ENCODE results near the gene SYT7. TPM values are rescaled to one million over a fixed set of nuclear protein-coding genes. Genes with fewer than 3 reads are reported as not detected.

The SYT7 gene
- total and polyA plus RNA-seq, 3 donors from 2014 or later = 5.9 to 9.0 (median 8.7) TPM

GRCh38 chr11:61613870-61614269 is 33.0 kb upstream of the SYT7 start:
- WGBS, 2 donors = 70 to 74% methylated on average over 10 of the region's 10 CpGs
- no peaks in the 10 kb centered on the region for H3K36me3 ChIP-seq (ENCODE audit: low read depth, missing control alignments)
- H3K9me3 ChIP-seq = no peaks in the 10 kb centered on the region
- H3K4me3 ChIP-seq = no peak overlapping the region
- H3K4me1 ChIP-seq = no peaks in the 10 kb centered on the region
- H3K27ac ChIP-seq = no peak overlapping the region
- DNase-seq = no peak
- intact Hi-C loops (cut with DNase I; ENCODE audit: low total_unique reads) = no loop called here
- H3K27me3 ChIP-seq = no peaks in the 10 kb centered on the region
- TF ChIP-seq, protein P1, sequence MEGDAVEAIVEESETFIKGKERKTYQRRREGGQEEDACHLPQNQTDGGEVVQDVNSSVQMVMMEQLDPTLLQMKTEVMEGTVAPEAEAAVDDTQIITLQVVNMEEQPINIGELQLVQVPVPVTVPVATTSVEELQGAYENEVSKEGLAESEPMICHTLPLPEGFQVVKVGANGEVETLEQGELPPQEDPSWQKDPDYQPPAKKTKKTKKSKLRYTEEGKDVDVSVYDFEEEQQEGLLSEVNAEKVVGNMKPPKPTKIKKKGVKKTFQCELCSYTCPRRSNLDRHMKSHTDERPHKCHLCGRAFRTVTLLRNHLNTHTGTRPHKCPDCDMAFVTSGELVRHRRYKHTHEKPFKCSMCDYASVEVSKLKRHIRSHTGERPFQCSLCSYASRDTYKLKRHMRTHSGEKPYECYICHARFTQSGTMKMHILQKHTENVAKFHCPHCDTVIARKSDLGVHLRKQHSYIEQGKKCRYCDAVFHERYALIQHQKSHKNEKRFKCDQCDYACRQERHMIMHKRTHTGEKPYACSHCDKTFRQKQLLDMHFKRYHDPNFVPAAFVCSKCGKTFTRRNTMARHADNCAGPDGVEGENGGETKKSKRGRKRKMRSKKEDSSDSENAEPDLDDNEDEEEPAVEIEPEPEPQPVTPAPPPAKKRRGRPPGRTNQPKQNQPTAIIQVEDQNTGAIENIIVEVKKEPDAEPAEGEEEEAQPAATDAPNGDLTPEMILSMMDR (IDR thresholded peaks at IDR 0.05) = no peak
- no peak for TF ChIP-seq POLR2A (IDR thresholded peaks at IDR 0.05)

DNA sequence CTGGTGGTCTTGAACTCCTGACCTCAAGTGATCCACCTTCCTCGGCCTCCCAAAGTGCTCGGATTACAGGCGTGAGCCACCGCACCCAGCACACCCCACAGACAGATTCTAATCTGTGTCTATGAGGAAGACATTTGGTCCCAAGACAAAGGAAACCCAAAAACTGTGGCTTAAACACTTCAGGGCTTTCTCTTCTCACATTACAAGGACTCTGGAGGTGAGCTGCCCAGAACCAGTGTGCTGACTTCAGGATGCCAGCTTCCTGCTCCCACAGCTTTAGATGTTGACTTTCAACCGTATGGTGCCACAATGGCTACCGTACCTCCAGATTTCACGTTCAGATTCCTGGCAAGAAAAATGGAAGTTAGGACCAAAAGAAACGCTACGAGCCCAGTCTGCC is 32.2 kb upstream of the SYT7 start:
- DNase-seq = no peak
- H3K36me3 ChIP-seq (ENCODE audit: low read depth, missing control alignments) = no peaks in the 10 kb centered on the region
- intact Hi-C loops (cut with DNase I; ENCODE audit: low total_unique reads) = no loop called here
- H3K4me1 ChIP-seq = no peaks in the 10 kb centered on the region
- no peak overlapping the region for H3K27ac ChIP-seq
- no peak overlapping the region for H3K4me3 ChIP-seq
- no peaks in the 10 kb centered on the region for H3K9me3 ChIP-seq
- TF ChIP-seq POLR2A (IDR thresholded peaks at IDR 0.05) = no peak
- TF ChIP-seq, protein P1 (IDR thresholded peaks at IDR 0.05) = no peak
- H3K27me3 ChIP-seq = no peaks in the 10 kb centered on the region
- WGBS, 2 donors = 77 to 80% methylated on average over 9 of the region's 9 CpGs

DNA sequence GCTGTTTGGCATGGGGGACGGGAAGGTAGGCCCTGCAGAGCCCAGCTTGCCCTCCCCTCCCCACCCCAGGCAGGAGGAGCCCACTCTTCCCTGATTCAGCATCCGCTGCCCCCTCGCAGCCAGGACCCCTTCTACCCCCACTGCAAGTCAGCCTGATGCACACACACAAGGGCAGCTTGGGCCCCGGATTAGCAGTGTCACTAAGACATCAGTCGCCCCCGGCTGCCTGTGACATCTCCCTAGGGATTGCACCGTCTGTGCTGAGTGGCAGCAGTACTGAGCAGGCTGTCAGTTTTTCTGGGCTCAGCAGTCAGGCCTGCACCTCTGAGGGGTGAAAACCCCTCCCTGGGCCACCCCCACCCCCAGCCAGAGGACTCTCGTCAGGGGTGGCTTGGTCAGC is 30.4 kb upstream of the SYT7 start:
- no peak overlapping the region for H3K27ac ChIP-seq
- no peaks in the 10 kb centered on the region for H3K4me1 ChIP-seq
- intact Hi-C loops (cut with DNase I; ENCODE audit: low total_unique reads) = no loop called here
- H3K9me3 ChIP-seq = no peaks in the 10 kb centered on the region
- no peak for DNase-seq
- no peaks in the 10 kb centered on the region for H3K27me3 ChIP-seq
- WGBS, 2 donors = 95 to 100% methylated on average over 4 to 8 of the region's 8 CpGs
- TF ChIP-seq POLR2A (IDR thresholded peaks at IDR 0.05) = no peak
- TF ChIP-seq, protein P1 (IDR thresholded peaks at IDR 0.05) = no peak
- no peaks in the 10 kb centered on the region for H3K36me3 ChIP-seq (ENCODE audit: low read depth, missing control alignments)
- no peak overlapping the region for H3K4me3 ChIP-seq

DNA sequence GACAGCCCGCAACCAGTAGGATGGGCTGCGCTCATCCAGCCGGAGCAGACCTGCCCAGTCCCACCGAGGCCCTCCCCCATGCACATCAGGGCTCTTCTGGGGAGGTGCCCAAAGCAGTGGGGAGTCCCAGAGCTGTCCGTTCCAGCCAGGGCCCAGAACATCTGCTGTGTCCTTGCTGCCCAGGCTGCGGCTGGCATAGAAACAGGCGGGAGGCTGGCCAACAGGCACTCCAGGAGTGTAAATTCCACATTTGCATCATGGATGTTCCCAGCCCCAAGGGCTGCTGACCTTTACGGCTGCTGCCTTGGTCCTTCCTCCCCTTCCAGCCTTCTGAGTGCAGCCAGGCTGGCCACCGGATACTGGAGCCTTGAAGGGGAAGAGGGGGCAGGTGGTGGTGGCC is 30.0 kb upstream of the SYT7 start:
- H3K4me1 ChIP-seq = no peaks in the 10 kb centered on the region
- no peak for DNase-seq
- TF ChIP-seq, protein P1 (IDR thresholded peaks at IDR 0.05) = no peak
- TF ChIP-seq POLR2A (IDR thresholded peaks at IDR 0.05) = no peak
- no peaks in the 10 kb centered on the region for H3K27me3 ChIP-seq
- H3K27ac ChIP-seq = no peak overlapping the region
- intact Hi-C loops (cut with DNase I; ENCODE audit: low total_unique reads) = no loop called here
- H3K4me3 ChIP-seq = no peak overlapping the region
- no peaks in the 10 kb centered on the region for H3K36me3 ChIP-seq (ENCODE audit: low read depth, missing control alignments)
- no peaks in the 10 kb centered on the region for H3K9me3 ChIP-seq
- WGBS, 2 donors = 67 to 79% methylated on average over 6 to 9 of the region's 9 CpGs

- intact Hi-C loops (cut with DNase I; ENCODE audit: low total_unique reads) = no loop called here
- TF ChIP-seq POLR2A (IDR thresholded peaks at IDR 0.05) = no peak
- TF ChIP-seq, protein P1 (IDR thresholded peaks at IDR 0.05) = no peak
- Histone ChIP-seq H3K4me3 (no peak overlapping the region), H3K9me3 (no peaks in the 10 kb centered on the region), H3K27ac (no peak overlapping the region), H3K27me3 (no peaks in the 10 kb centered on the region), H3K36me3 (ENCODE audit: low read depth, missing control alignments) (no peaks in the 10 kb centered on the region), H3K4me1 (no peaks in the 10 kb centered on the region)
- DNase-seq = peak; percentile 62
- WGBS, 2 donors = 56 to 68% methylated on average over 8 of the region's 8 CpGs
These were observed 29.1 kb upstream of the SYT7 start for GRCh38 chr11:61609980-61610366.

All from testis (tissue), 3 donors.